GM23248 (cell line): ENCODE measurements around the gene CCL13. TPM values are rescaled to one million over a fixed set of nuclear protein-coding genes. Genes with fewer than 3 reads are reported as not detected.

ENCODE experiments used
- DNase-seq: peaks from one replicate; pipeline ENCODE4 v3.0.0-alpha.2; 2015
- H2AFZ ChIP-seq: fragments of 200-600 bp; sonication (generic); 2 replicates; pipeline ENCODE4 v1.6.1; 2016; ENCODE audit warnings: antibody characterized with exemption
- H3F3A ChIP-seq: fragments of 200-600 bp; sonication (generic); 2 replicates; pipeline ENCODE4 v1.6.1; 2016; ENCODE audit warnings: mild to moderate bottlenecking, antibody characterized with exemption, mixed run types; ENCODE audit not compliant: insufficient read depth
- H3K27ac ChIP-seq: fragments of 200-600 bp; sonication (generic); 2 replicates; pipeline ENCODE4 v1.5.1; 2016; ENCODE audit warnings: mild to moderate bottlenecking
- H3K27me3 ChIP-seq: fragments of 200-600 bp; sonication (generic); replicated peaks from 2 replicates; pipeline ENCODE4 v1.6.1; 2016; ENCODE audit warnings: mild to moderate bottlenecking; ENCODE audit not compliant: insufficient read depth
- H3K36me3 ChIP-seq: fragments of 200-600 bp; sonication (generic); 2 replicates; pipeline ENCODE4 v1.6.1; 2016; ENCODE audit warnings: low read depth, mild to moderate bottlenecking
- H3K4me1 ChIP-seq: fragments of 200-600 bp; sonication (generic); 2 replicates; pipeline ENCODE4 v1.6.1; 2016; ENCODE audit warnings: mild to moderate bottlenecking; ENCODE audit not compliant: insufficient read depth
- H3K4me2 ChIP-seq: fragments of 200-600 bp; sonication (generic); one replicate; pipeline ENCODE4 v1.6.1; 2016; ENCODE audit warnings: mild to moderate bottlenecking; ENCODE audit not compliant: unreplicated experiment
- H3K4me3 ChIP-seq: fragments of 200-600 bp; sonication (generic); 2 replicates; pipeline ENCODE4 v1.5.1; 2016; ENCODE audit warnings: mild to moderate bottlenecking
- H3K79me2 ChIP-seq: fragments of 200-600 bp; sonication (generic); 2 replicates; pipeline ENCODE4 v1.6.1; 2016; ENCODE audit warnings: mild to moderate bottlenecking; ENCODE audit not compliant: insufficient read depth
- H3K9ac ChIP-seq: fragments of 200-600 bp; sonication (generic); 2 replicates; pipeline ENCODE4 v1.6.1; 2016; ENCODE audit warnings: mild to moderate bottlenecking
- H3K9me2 ChIP-seq: fragments of 200-600 bp; sonication (generic); 2 replicates; pipeline ENCODE4 v1.6.1; 2016; ENCODE audit warnings: mixed run types, mild to moderate bottlenecking, moderate library complexity; ENCODE audit not compliant: insufficient read depth
- H3K9me3 ChIP-seq: fragments of 200-600 bp; sonication (generic); one replicate; pipeline ENCODE4 v1.6.1; 2017; ENCODE audit warnings: low read depth
- H4K20me1 ChIP-seq: fragments of 200-600 bp; sonication (generic); 2 replicates; pipeline ENCODE4 v1.6.0; 2016; ENCODE audit not compliant: insufficient read depth
- EZH2 ChIP-seq: fragments of 200-600 bp; sonication (generic); IDR thresholded peaks from 2 replicates; pipeline ENCODE4 v1.6.1; 2018; ENCODE audit warnings: antibody characterized with exemption, mild to moderate bottlenecking; ENCODE audit not compliant: insufficient read depth, poor library complexity, severe bottlenecking
- EZH2phosphoT487 ChIP-seq: fragments of 200-600 bp; sonication (generic); IDR thresholded peaks from 2 replicates; pipeline ENCODE4 v1.6.1; 2018; ENCODE audit warnings: antibody characterized with exemption, moderate library complexity, mild to moderate bottlenecking, low read depth; ENCODE audit not compliant: insufficient read depth
- WGBS, 2 experiments: methylation state at CpG; one replicate each; pipeline ENCODE4 v1.1.6; 2015 to 2017; ENCODE audit warnings: low lambda C conversion rate in 2 of 2, low coverage in 1 of 2; ENCODE audit errors: missing lambda C conversion rate in 2 of 2; 5-methylcytosine and 5-hydroxymethylcytosine counted together
- in situ Hi-C: fragments of 300-500 bp; cut with MboI; formaldehyde crosslinking; loops from 2 replicates; pipeline ENCODE4 v1.15.0; 2020
- polyA plus RNA-seq: library from polyadenylated mRNA; unstranded; fragments of >200 nt; fragmentation: Nextera tagmentation; extraction: Ambion mirVana; gene quantifications from 2 replicates; pipeline ENCODE4 v1.2.1, GENCODE V29; 2016
- total RNA-seq: library from RNA; depleted of rRNA; stranded (reverse); fragments of >200 nt; shearing (Covaris generic); gene quantifications from 2 replicates; pipeline ENCODE4 v1.2.3, GENCODE V29; 2014

Gene CCL13
- total and polyA plus RNA-seq, 2 experiments from 2014 or later: not detected

DNA sequence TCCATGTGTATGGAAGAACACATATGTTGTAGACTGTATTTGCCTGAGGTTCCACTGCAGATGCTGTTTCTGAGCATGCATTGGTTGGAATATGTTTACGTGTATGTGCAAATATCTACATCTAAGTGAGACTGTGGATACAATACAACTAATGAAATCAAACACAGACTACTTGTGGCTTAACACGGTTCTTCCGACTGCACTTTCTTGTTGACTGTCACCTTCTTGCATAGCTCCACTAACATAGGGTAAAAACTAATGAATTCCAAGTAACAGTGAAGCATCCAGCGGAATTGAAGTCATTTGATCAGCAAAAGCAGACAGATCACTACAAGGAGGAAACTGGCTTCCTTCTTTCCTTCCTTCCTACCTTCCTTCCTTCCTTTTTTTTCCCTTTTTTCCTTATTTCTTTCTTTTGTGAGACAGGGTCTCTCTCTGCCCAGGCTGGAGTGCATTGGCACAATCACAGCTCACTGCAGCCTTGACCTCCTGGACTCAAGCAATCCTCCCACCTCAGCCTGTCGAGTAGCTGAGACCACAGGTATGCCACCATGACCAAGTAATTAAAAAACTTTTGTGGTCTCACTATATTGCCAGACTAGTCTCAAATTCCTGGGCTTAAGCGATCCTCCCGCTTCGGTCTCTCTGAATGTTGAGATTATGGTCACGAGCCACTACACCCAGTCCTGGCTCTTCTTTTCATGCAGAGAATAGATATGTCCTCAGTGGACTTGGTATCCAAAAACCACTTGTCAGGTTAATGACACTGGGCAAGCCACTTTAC, 28.7 kb downstream of the CCL13 start:
- Histone ChIP-seq H3K9me2 (no peaks in the 10 kb centered on the region), H3K9ac (no peak overlapping the region), H3K9me3 (no peaks in the 10 kb centered on the region), H3K27me3 (peaks cover 4% of the 10 kb centered on the region; the same call in 1 of the 2 replicates), H4K20me1 (no peaks in the 10 kb centered on the region), H3K4me2 (no peak overlapping the region), H3K36me3 (no peaks in the 10 kb centered on the region), H3K79me2 (no peaks in the 10 kb centered on the region), H3K27ac (no peak overlapping the region), H2AFZ (no peak overlapping the region), H3K4me1 (no peaks in the 10 kb centered on the region), H3F3A (no peaks in the 10 kb centered on the region), H3K4me3 (no peak overlapping the region)
- WGBS, 2 experiments: 52 to 58% methylated on average over 9 of the region's 9 CpGs
- no peak for TF ChIP-seq EZH2
- no peak for TF ChIP-seq EZH2phosphoT487
- in situ Hi-C loops: no loop called here
- DNase-seq: no peak

DNA sequence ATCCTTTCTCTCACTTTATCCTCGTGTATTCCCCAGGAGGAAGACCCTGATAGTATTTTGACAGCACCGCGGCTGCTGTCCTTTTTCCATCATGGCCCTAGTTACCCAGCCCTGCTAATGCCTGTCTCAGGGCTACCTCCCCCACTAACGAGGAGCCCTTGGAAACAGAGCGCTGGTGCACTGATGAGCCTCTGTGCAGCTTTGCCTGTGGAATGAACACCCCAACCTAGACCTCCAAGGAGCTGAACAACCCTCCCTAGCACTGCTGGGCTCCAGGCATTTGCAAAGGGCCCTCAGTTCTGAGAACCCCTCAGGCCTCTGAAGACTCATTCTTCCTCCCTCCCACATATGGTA, 30.0 kb downstream of the CCL13 start:
- TF ChIP-seq EZH2phosphoT487 (no peak), EZH2 (no peak)
- Histone ChIP-seq H3K79me2 (no peaks in the 10 kb centered on the region), H3K9me2 (no peaks in the 10 kb centered on the region), H3K9ac (no peak overlapping the region), H3F3A (no peaks in the 10 kb centered on the region), H3K4me3 (no peak overlapping the region), H3K36me3 (no peaks in the 10 kb centered on the region), H3K9me3 (no peaks in the 10 kb centered on the region), H2AFZ (no peak overlapping the region), H3K4me1 (no peaks in the 10 kb centered on the region), H3K27me3 (peaks cover 4% of the 10 kb centered on the region; the same call in 1 of the 2 replicates), H4K20me1 (no peaks in the 10 kb centered on the region), H3K27ac (no peak overlapping the region), H3K4me2 (no peak overlapping the region)
- DNase-seq: no peak
- in situ Hi-C loops: no loop called here
- 62 to 63% methylated on average over 5 of the region's 5 CpGs for WGBS, 2 experiments

DNA sequence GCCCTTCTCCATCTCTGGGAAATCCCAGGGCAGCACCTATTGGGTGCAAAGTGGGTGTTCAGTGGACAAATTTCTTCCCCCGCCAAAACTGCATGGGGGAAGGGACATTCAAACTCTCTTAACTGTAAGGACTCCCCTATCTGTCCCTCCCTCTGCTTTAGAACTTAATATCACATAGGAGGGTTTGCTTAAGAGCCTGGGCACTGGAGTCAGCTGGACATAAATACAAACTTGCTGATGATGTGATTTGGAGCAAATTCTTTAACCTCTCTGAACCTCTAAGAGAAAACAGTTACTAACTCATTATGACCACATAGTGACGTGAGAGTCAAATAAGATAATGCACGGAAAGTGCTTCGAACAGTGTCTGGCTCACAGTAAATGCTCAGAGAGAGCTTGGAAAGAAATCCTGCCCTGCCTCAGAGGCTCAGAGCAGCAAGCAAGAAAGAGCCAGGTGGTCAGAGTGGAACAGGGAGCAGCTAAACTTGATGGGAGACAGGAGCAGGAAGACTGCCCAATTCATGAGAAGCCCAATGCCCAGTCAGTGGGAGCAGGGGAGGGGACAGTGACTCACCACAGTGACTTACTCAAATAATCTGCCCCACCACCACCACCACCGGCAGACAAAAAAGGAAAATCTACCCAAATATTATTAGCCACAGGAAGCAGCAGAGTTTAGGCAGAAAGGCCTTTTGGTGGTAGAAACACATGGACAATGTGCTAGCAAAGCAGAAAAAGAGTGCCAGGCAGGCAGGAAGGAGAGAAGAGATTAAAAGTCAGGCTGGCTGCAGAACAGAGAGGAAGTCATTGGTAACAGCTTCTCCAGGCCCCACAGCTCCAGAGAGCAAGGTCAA, 30.6 kb downstream of the CCL13 start:
- no peak for TF ChIP-seq EZH2
- no peak for TF ChIP-seq EZH2phosphoT487
- no peaks in the 10 kb centered on the region for H3F3A ChIP-seq
- no peaks in the 10 kb centered on the region for H3K9me2 ChIP-seq
- no peak overlapping the region for H3K4me3 ChIP-seq
- no peaks in the 10 kb centered on the region for H4K20me1 ChIP-seq
- DNase-seq: peak; percentile 12
- H3K9me3 ChIP-seq: no peaks in the 10 kb centered on the region
- H3K27me3 ChIP-seq: peaks cover 4% of the 10 kb centered on the region; the same call in 1 of the 2 replicates
- no peak overlapping the region for H3K9ac ChIP-seq
- H3K4me2 ChIP-seq: no peak overlapping the region
- no peak overlapping the region for H2AFZ ChIP-seq
- 67 to 71% methylated on average over 5 of the region's 5 CpGs for WGBS, 2 experiments
- no peak overlapping the region for H3K27ac ChIP-seq
- H3K36me3 ChIP-seq: no peaks in the 10 kb centered on the region
- no peaks in the 10 kb centered on the region for H3K79me2 ChIP-seq
- in situ Hi-C loops: no loop called here
- H3K4me1 ChIP-seq: no peaks in the 10 kb centered on the region

DNA sequence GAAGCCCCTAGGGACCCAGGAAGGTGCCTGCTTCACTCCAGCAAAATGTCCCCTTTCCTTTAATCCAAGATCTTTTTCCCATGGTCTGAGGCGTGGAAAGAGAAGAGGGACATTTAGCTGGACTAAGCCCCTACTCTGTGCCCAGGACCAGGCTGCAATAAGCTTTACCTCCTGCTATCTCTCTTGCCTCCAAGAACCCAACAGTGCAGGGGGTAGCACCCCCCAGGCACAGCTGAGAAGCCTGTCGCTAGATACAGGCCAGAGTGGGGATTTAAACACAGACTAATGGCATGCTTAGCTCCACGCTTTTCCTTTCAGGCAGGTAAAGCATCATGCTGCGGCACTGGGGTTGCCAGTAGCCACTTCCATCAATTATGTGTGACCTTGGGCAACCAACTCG, 31.3 kb downstream of the CCL13 start:
- Histone ChIP-seq H3K9ac (no peak overlapping the region), H3K27me3 (peaks cover 4% of the 10 kb centered on the region; the same call in 1 of the 2 replicates), H4K20me1 (no peaks in the 10 kb centered on the region), H3K9me3 (no peaks in the 10 kb centered on the region), H3K79me2 (no peaks in the 10 kb centered on the region), H3K4me1 (no peaks in the 10 kb centered on the region), H2AFZ (no peak overlapping the region), H3K4me3 (no peak overlapping the region), H3F3A (no peaks in the 10 kb centered on the region), H3K9me2 (no peaks in the 10 kb centered on the region), H3K4me2 (no peak overlapping the region), H3K27ac (no peak overlapping the region), H3K36me3 (no peaks in the 10 kb centered on the region)
- TF ChIP-seq EZH2phosphoT487 (no peak), EZH2 (no peak)
- in situ Hi-C loops: no loop called here
- 34 to 36% methylated on average over 5 of the region's 5 CpGs for WGBS, 2 experiments
- no peak for DNase-seq
